AG04449 (cell line): ENCODE data around the gene C1QL4.

Source experiments
- CTCF ChIA-PET: fragments of 350-600 bp; formaldehyde crosslinking; extraction: SDS; loops from one replicate; lab custom pipeline; 2021; ENCODE audit warnings: antibody characterized with exemption; lab: Yijun Ruan, JAX
- POLR2A ChIA-PET: fragments of 400-600, 350-600 bp; formaldehyde crosslinking; extraction: SDS; loops from one replicate; lab custom pipeline; 2020; ENCODE audit warnings: antibody characterized with exemption, inconsistent platforms; lab: Yijun Ruan, JAX
- DNase-seq: peaks from one replicate; pipeline ENCODE4 v3.0.0-alpha.2; 2010; ENCODE audit warnings: low read depth, low spot score
- H3K4me3 ChIP-seq: 2 replicates; pipeline ENCODE4 v1.5.1; 2011; ENCODE audit warnings: low read depth, mild to moderate bottlenecking, control low read depth, low read length
- TF ChIP-seq, protein P1 (sequence below): IDR thresholded peaks from one replicate; pipeline ENCODE4 v1.5.1; 2011; ENCODE audit warnings: mild to moderate bottlenecking, moderate library complexity, low read length, control low read depth, inconsistent platforms; ENCODE audit not compliant: insufficient read depth; ENCODE audit errors: missing control alignments

The C1QL4 gene

DNA sequence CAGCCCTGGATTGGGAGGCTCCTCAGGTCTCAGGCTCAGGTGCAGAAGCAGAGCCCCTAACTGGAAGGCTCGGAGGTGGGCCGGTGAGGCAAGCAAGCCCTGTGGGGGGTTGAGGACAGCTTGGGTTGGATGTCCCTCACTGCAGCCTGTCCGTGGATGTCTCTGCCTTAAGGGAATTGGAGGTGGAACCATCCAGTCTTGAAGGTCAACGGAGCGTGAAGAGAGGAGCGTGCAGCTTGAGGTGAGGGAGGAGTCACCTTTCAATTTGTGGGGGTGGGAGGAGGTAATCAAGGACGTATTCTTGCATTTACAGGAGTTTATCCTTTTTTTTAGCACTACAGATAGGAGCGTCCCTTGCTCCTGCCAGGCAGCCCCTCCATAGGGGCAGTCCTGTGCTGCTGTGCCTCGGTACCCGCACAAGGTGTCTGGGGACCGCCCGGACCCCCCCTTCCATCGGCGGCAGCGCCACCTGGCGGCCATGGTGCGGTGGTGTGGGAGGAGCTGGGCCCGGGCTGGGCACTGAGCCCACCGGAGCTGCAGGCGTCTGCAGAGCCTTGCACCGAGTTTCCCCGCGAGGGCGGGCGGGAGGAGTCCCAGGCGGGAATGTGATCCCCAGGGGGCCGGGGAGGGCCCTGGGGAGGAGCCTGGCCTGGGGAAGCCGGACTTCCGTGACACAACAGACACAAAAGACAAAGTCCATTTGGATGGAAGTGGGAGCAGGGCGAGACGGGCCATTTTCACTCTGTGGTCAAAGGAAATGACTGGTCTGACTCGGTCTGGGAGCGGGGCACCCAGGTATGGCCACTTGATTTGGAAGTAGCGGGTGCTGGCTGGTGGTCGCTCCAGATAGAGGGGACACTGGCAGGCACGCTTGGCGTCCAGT lies 10.6 kb upstream of the C1QL4 start:
- no peak for DNase-seq
- TF ChIP-seq, protein P1, sequence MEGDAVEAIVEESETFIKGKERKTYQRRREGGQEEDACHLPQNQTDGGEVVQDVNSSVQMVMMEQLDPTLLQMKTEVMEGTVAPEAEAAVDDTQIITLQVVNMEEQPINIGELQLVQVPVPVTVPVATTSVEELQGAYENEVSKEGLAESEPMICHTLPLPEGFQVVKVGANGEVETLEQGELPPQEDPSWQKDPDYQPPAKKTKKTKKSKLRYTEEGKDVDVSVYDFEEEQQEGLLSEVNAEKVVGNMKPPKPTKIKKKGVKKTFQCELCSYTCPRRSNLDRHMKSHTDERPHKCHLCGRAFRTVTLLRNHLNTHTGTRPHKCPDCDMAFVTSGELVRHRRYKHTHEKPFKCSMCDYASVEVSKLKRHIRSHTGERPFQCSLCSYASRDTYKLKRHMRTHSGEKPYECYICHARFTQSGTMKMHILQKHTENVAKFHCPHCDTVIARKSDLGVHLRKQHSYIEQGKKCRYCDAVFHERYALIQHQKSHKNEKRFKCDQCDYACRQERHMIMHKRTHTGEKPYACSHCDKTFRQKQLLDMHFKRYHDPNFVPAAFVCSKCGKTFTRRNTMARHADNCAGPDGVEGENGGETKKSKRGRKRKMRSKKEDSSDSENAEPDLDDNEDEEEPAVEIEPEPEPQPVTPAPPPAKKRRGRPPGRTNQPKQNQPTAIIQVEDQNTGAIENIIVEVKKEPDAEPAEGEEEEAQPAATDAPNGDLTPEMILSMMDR = peak; percentile 96
- ChIA-PET CTCF (interaction anchor here (0.6 to 26.7 kb wide), 48 partner anchors 10 to 274 kb away, joined by 3 to 1125 read pairs (median 5); partner anchors contain the start of genes C1QL4, MCRS1, PRPH and SPATS2), POLR2A (no interaction called here)
- H3K4me3 ChIP-seq = peak overlapping the region; percentile 47

DNA sequence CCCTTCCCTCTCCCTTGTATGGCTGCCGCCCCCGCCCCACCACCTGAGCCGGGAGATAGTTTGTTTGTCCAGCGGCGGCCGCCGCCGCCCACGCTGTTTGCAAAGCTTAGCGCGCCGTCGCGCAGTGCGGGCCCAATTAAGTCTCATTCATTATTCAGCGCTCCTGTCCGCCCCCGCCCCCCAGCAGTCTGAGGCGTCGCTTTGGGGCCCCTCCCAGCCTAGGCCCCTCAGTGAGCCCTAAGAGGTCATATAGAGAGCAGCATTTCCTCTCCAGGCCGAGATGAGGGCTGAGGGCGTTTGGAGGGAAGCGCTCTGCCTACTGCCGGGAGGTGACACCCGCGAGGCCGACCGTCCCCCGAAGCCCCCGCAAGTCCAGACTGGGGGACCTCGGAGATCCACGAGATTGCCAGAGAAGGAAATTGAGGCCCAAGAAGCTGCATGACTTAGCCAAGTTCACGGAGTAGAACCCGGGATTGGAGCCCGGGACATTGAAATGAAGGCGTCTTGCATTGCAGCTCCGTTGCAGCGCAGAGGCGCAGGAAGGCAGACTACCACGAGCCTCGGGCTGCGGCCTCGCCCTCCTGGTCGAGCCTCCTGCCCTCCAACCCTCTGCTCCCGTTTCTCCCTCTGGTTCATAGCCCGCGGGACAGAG lies 9.8 kb upstream of the C1QL4 start, which contains the start of gene DNAJC22:
TSS of gene DNAJC22 (plus strand) at position 230 of the 652 bp plus-strand sequence. CDS start 1,985 bp downstream, outside the sequence.
- DNase-seq = no peak
- POLR2A ChIA-PET = no interaction called here
- TF ChIP-seq, protein P1 = no peak

DNA sequence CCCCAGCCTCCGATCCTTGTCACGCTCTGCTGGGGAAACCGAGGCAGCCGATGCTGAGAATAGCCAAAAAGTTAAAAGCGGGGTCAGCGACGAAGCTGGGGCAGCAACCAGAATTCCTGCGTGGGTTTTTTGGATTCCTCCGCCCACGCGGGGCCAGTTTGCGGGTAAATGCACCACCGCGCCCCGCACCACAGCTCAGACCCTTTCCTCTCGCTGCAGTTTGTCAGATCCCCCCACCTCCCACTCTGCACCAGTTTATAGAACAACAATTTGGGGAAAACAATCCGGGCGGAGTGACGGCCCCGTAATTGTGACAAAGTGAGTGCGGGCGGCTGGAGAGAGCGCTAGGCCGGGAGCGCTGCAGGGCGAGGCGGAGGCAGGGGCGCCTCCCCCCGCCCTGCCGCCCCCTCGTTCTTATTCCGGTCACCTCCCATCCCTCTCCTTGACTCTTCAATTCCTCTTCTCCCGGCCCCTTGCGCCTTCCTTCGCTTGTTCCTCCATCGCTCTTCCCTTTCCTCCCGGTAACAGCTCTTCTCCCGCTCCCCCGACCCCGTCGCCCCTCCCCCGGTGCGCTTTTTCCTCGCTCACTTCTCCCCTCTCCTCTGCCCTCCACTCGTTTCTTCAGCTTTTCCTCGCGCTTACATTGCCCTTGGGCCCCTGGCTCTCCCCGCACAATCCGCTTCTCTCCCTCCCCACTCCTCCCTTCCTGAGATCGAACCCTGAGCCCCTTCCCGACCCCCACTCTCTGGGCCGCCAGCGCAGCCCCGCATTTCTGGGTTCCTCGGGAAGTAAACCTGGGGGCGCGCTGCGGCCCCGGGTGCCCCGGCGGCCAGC lies 9.1 kb upstream of the C1QL4 start:
- CTCF ChIA-PET = interaction anchor here (0.7 to 26.7 kb wide), 16 partner anchors 8 to 236 kb away, joined by 3 to 1125 read pairs (median 14); partner anchors contain the start of genes C1QL4, PRPH and TROAP
- DNase-seq = no peak
- H3K4me3 ChIP-seq = peak overlapping the region; percentile 49
- TF ChIP-seq, protein P1 = no peak
- POLR2A ChIA-PET = no interaction called here

More for the DNA sequence above, 9.8 kb upstream of the C1QL4 start, which contains the start of gene DNAJC22:
- peak within 1 kb of the TSS; percentile 49 for H3K4me3 ChIP-seq
- CTCF ChIA-PET = interaction anchor here (0.8 to 26.7 kb wide), 30 partner anchors 11 to 259 kb away, joined by 3 to 1125 read pairs (median 5); partner anchors contain the start of genes C1QL4, MCRS1, PRPH and SPATS2

DNA sequence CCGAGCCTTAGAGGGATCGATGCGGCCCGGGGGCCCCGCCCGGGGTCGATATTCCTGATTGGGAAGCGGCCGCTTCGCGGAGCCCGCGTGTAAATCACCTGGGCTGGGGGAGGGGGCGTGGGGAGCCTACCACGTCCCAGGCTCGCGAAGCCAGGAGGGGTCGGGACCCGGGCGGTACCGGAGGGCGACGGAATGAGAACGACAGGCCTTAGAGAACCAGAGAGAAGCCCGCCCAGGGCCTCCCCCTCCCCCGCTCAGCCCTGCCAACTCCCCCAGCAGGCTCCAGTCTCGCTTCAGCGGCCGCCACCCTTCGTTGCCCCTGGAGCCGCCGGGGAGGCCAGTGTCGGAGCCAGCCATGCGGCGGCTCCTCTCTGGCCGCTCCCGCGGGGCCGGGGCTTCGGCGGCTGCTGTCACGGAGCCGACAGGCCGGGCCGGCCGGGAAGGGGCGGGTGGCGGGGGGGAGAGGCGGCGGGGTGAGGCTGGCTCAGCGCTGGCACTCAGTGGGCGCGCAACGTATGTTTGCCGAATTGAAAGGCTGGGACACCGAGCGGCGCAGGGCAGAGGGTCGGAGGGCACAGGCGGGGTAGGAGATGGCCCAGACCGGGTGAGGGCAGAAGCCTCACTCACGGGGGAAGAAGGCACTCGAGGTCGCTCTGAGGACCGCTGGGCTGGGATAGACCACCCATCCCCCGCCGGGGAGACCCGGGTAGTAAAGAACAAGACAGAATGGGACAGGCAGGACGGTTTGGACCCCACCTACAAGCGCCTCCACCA lies 8.2 kb upstream of the C1QL4 start:
- no peak for DNase-seq
- ChIA-PET CTCF (interaction anchor here (0.7 to 26.7 kb wide), 7 partner anchors 9 to 236 kb away, joined by 3 to 1125 read pairs (median 139); partner anchors contain the start of genes C1QL4 and PRPH), POLR2A (no interaction called here)
- H3K4me3 ChIP-seq = peak overlapping the region; percentile 49
- TF ChIP-seq, protein P1 = no peak

DNA sequence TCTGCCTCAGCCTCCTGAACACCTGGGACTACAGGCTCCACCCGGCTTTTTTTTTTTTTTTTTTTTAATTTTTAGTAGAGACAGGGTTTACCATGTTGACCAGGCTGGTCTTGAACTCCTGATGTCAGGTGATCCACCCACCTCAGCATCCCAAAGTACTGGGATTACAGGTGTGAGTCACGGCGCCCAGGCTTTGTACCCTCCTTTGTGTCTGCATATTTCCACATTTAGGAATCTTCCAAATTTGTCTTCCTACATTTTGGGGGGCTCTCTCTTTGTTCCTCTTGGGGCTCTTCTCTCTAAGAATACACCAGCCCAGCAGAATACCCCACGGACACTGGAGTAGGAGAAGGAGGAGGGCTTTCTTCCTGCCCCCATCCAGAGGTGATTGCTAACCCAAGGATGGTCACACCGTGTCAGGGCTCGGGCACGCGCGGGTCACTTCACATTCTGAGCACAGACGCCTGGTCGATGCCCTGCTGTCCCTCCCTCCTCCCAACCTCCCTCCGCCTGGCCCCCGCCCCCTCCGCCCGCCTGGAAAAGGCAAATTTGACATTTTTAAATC lies 7.6 kb upstream of the C1QL4 start:
- CTCF ChIA-PET = interaction anchor here (3.7 to 3.9 kb wide), 5 partner anchors 13 to 58 kb away, joined by 21 to 111 read pairs (median 57); partner anchors contain the start of gene PRPH
- H3K4me3 ChIP-seq = no peak overlapping the region
- DNase-seq = no peak
- POLR2A ChIA-PET = no interaction called here
- TF ChIP-seq, protein P1 = no peak
